C4-2B (cell line): ENCODE results near the gene BCLAF1.

Experiments used
- CTCF ChIP-seq: fragments of 450-650 bp; conservative IDR thresholded peaks from 2 replicates; pipeline ENCODE4 v1.5.1; 2017; ENCODE audit warnings: mild to moderate bottlenecking
- ZFX ChIP-seq: fragments of 450-650 bp; IDR thresholded peaks from 2 replicates; pipeline ENCODE4 v1.6.1; 2017

GRCh38 chr6:136331461-136331860 lies 41.8 kb upstream of the BCLAF1 start:
- TF ChIP-seq CTCF = no peak
- TF ChIP-seq ZFX = no peak
